BE2C (cell line): ENCODE results near the gene RTTN.

ENCODE experiments used
- DNase-seq: peaks from one replicate; pipeline ENCODE4 v3.0.0-alpha.2; 2020
- H3K27me3 ChIP-seq: fragments of 250-450 bp; sonication (Bioruptor Pico); 2 replicates; pipeline ENCODE4 v1.5.1; 2020; ENCODE audit warnings: mild to moderate bottlenecking
- H3K36me3 ChIP-seq: fragments of 250-450 bp; sonication (Bioruptor Pico); 2 replicates; pipeline ENCODE4 v1.5.1; 2020; ENCODE audit warnings: mild to moderate bottlenecking
- H3K4me1 ChIP-seq: fragments of 250-450 bp; sonication (Bioruptor Pico); 2 replicates; pipeline ENCODE4 v1.5.1; 2020
- H3K4me3 ChIP-seq: 2 replicates; pipeline ENCODE4 v1.5.1; 2011; ENCODE audit warnings: low read depth, low read length
- H3K9me3 ChIP-seq: fragments of 250-450 bp; sonication (Bioruptor Pico); 2 replicates; pipeline ENCODE4 v1.5.1; 2020
- TF ChIP-seq, protein P1 (sequence below): IDR thresholded peaks from 2 replicates; pipeline ENCODE4 v1.5.1; 2012; ENCODE audit warnings: mild to moderate bottlenecking, low read depth, low read length

The RTTN gene

DNA sequence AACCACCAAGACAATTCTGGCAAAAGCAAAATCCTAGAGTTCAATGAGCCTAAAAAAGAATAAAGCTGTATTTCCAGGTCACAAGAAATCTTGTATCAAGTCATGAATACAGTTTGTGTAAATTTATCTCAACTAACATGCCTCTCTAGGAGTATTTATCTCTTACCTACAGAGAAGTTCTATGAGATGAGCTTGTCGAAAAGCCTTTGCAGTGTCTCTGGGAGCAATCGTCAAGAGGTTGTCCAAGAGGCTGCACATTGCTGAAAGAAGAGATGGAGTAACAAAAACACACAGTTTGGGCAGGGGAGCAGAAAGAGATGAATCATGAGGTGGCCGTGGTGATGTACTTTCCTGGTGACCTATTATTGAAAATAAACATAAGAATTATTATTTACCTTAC is 145.8 kb downstream of the RTTN start:
- Histone ChIP-seq H3K4me1 (no peaks in the 10 kb centered on the region), H3K4me3 (no peak overlapping the region), H3K36me3 (no peaks in the 10 kb centered on the region), H3K27me3 (no peaks in the 10 kb centered on the region), H3K9me3 (no peaks in the 10 kb centered on the region)
- no peak for DNase-seq
- TF ChIP-seq, protein P1, sequence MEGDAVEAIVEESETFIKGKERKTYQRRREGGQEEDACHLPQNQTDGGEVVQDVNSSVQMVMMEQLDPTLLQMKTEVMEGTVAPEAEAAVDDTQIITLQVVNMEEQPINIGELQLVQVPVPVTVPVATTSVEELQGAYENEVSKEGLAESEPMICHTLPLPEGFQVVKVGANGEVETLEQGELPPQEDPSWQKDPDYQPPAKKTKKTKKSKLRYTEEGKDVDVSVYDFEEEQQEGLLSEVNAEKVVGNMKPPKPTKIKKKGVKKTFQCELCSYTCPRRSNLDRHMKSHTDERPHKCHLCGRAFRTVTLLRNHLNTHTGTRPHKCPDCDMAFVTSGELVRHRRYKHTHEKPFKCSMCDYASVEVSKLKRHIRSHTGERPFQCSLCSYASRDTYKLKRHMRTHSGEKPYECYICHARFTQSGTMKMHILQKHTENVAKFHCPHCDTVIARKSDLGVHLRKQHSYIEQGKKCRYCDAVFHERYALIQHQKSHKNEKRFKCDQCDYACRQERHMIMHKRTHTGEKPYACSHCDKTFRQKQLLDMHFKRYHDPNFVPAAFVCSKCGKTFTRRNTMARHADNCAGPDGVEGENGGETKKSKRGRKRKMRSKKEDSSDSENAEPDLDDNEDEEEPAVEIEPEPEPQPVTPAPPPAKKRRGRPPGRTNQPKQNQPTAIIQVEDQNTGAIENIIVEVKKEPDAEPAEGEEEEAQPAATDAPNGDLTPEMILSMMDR: no peak

DNA sequence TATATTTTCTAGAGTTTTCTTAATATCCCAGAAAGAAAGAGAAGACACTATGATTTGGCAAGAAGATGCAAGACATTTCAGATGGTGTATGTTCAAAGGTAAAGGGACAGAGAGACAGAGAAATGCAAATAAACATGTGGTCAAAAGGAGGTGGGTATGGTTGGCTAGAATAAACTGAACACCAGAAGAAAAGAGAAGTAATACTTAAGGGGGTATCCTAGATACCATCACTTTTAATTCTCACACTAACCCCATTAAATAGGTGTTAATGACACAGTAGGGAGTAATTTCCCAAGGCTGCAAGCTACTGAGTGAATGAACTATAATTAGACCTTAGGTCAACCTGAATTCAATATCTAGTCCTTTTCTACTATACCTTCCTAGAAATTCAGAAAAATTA is 146.6 kb downstream of the RTTN start:
- no peak for DNase-seq
- no peaks in the 10 kb centered on the region for H3K27me3 ChIP-seq
- no peaks in the 10 kb centered on the region for H3K36me3 ChIP-seq
- no peak overlapping the region for H3K4me3 ChIP-seq
- H3K4me1 ChIP-seq: no peaks in the 10 kb centered on the region
- TF ChIP-seq, protein P1: no peak
- no peaks in the 10 kb centered on the region for H3K9me3 ChIP-seq

DNA sequence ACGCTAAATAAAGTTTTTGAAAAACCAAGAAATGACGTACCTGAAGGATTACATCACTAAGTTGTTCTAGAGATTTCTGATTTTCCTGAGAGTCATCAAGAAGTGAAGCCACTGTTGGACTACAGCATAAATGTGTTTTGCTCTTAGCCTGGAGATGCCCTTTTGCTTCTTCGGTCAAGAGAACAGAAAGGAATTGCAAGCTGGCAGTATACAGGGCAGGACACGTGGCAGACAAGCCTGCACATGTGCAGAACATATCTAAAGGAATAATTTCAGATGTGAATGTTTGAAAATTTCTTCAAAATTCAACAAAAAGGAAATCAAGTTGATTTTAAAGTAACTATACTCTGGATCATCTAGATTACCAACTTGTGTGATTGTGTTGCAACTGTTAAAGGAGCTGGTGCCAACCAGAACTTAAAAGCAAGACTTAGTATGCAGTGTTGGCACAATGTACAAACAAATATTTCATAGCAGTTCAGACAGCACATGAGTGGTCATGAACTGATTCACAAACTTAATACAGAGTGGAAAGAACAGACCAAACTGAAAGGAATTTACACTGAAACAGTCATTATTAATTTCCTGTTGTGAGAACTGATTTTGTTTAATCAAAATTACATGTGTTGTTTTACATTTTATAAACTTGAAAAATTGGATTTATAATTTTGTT is 157.4 kb downstream of the RTTN start:
- Histone ChIP-seq H3K27me3 (no peaks in the 10 kb centered on the region), H3K9me3 (no peaks in the 10 kb centered on the region), H3K4me1 (no peaks in the 10 kb centered on the region), H3K4me3 (no peak overlapping the region), H3K36me3 (no peaks in the 10 kb centered on the region)
- no peak for DNase-seq
- TF ChIP-seq, protein P1: no peak

DNA sequence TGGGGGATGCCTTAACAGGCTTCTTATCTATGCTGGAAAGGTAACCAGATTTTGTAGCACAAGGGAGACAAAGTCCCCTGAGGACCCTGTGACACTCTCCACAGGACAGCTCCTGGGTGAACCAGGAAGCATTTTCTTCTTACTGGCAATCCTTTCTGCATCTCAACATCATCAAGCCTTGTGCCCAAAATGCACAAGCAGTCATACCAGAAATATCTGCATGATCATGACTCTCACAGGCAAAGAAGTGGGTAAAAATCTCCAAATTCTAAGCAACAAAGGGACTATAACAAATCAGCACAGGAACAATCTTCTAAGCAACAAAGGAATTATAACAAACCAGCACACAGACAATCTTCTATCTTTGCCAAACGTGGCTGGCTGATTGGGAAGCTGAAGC is 158.7 kb downstream of the RTTN start:
- DNase-seq: no peak
- Histone ChIP-seq H3K27me3 (no peaks in the 10 kb centered on the region), H3K4me3 (no peak overlapping the region), H3K36me3 (no peaks in the 10 kb centered on the region), H3K4me1 (no peaks in the 10 kb centered on the region), H3K9me3 (no peaks in the 10 kb centered on the region)
- TF ChIP-seq, protein P1: no peak

DNA sequence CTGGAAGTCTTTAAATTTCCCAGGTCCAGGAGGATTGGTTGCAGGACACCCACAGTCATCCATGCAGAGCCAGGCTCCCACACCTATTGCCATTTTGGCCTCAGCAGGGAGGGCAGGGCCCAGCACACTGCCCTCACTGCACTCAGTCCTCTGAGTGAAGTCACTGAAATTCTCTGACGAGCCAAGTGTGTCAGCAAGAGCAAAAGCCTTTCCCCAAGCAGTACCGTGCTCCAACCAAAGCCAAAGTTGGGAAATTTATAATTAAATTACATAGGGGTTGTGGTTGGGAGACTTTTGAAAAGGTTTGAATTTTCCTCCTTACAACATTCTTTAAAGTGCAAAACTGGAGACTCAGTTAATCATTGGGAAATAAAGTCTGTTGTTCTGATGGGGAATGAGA is 159.3 kb downstream of the RTTN start:
- H3K36me3 ChIP-seq: no peaks in the 10 kb centered on the region
- H3K4me3 ChIP-seq: no peak overlapping the region
- no peak for DNase-seq
- no peaks in the 10 kb centered on the region for H3K4me1 ChIP-seq
- TF ChIP-seq, protein P1: no peak
- H3K27me3 ChIP-seq: no peaks in the 10 kb centered on the region
- no peaks in the 10 kb centered on the region for H3K9me3 ChIP-seq

DNA sequence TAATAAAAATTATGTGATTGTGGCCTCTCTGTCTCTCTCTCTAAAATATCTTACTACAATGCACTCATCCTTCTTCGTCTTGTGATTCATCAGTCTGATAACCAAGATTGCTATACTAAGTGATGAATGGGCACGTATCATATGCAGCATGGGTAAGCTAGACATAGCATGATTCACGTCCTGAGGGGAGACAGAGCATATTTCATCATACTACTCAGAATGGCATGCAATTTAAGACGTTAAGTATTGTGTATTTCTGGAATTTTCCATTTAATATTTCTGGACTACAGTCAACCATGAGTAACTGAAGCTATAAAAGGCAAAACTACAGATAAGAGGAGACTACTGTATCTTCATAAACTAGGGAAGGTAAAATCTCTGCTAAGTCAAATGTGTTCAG is 160.9 kb downstream of the RTTN start:
- Histone ChIP-seq H3K4me1 (no peaks in the 10 kb centered on the region), H3K9me3 (no peaks in the 10 kb centered on the region), H3K36me3 (no peaks in the 10 kb centered on the region), H3K27me3 (no peaks in the 10 kb centered on the region), H3K4me3 (no peak overlapping the region)
- TF ChIP-seq, protein P1: no peak
- no peak for DNase-seq
